ENCODE measurements around the gene ARHGAP27. TPM values are rescaled to one million over a fixed set of nuclear protein-coding genes. Genes with fewer than 3 reads are reported as not detected.

Gene ARHGAP27
- total RNA-seq, 1 experiment from 2014 or later = 12.9 TPM

GRCh38 chr17:45428050-45428617 lies 4.5 kb downstream of the ARHGAP27 start:
- ChIA-PET CTCF (interaction anchor here (0.6 to 4.2 kb wide), 23 partner anchors 12 to 355 kb away, joined by 3 to 38 read pairs (median 6); partner anchors contain the start of genes CRHR1, FMNL1 and MAP3K14), POLR2A (interaction anchor here (1.0 kb wide), 1 partner anchor 33 kb away, joined by 4 read pairs; no protein-coding TSS in a partner anchor)
- H3K9me3 Mint-ChIP-seq = peaks cover 4% of the 10 kb centered on the region
- TF ChIP-seq ZNF423 (CRISPR knock-in tag; IDR thresholded peaks at IDR 0.05) (peak; percentile 87), FOXK1 (CRISPR knock-in tag; IDR thresholded peaks at IDR 0.05) (no peak), SP1 (CRISPR knock-in tag; conservative IDR thresholded peaks at IDR 0.05) (peak; percentile 70), HMGXB4 (CRISPR knock-in tag; IDR thresholded peaks at IDR 0.05) (peak; percentile 30; the same call in 1 of the 2 replicates), ZNF281 (CRISPR knock-in tag; IDR thresholded peaks at IDR 0.05) (0 out of 2 replicates have a peak, but pooled peaks have one; percentile 24), CDX4 (CRISPR knock-in tag; IDR thresholded peaks at IDR 0.05; ENCODE audit: borderline replicate concordance) (no peak), FOXP1 (CRISPR knock-in tag; IDR thresholded peaks at IDR 0.05; ENCODE audit: borderline replicate concordance) (peak; percentile 36; the same call in 1 of the 2 replicates), ZSCAN18 (CRISPR knock-in tag; IDR thresholded peaks at IDR 0.05) (no peak), CREB1 (CRISPR knock-in tag; IDR thresholded peaks at IDR 0.05) (0 out of 2 replicates have a peak, but pooled peaks have one; percentile 21), TCF7 (CRISPR knock-in tag; IDR thresholded peaks at IDR 0.05; ENCODE audit: low read depth) (no peak), MAX (CRISPR knock-in tag; IDR thresholded peaks at IDR 0.05) (peak; percentile 40; the same call in 1 of the 2 replicates), NFYB (CRISPR knock-in tag; conservative IDR thresholded peaks at IDR 0.05; ENCODE audit: low read depth) (no peak), USF1 (CRISPR knock-in tag; IDR thresholded peaks at IDR 0.05) (0 out of 2 replicates have a peak, but pooled peaks have one; percentile 16), GABPB1 (CRISPR knock-in tag; IDR thresholded peaks at IDR 0.05) (peak; percentile 42; the same call in 1 of the 2 replicates), CTCF (IDR thresholded peaks at IDR 0.05) (peak; percentile 99)
- no peak overlapping the region for H3K27ac Mint-ChIP-seq
- peaks cover 4% of the 10 kb centered on the region for H3K36me3 Mint-ChIP-seq
- peak; percentile 15 for ATAC-seq
- peak; percentile 86 for DNase-seq (ENCODE audit: low spot score)
- H3K4me1 Mint-ChIP-seq = peaks cover 36% of the 10 kb centered on the region
- peaks cover 57% of the 10 kb centered on the region for H3K27me3 Mint-ChIP-seq (ENCODE audit: low read depth)
- peak overlapping the region; percentile 67 for H3K4me3 Mint-ChIP-seq

All from WTC11 (cell line).